Fibroblast of skin of scalp (primary cell): ENCODE measurements around the gene FAM47B. TPM values are rescaled to one million over a fixed set of nuclear protein-coding genes. Genes with fewer than 3 reads are reported as not detected.

Source experiments
- DNase-seq: peaks from one replicate; pipeline ENCODE4 v3.0.0-alpha.2; 2013
- polyA plus RNA-seq, 2 experiments: library from polyadenylated mRNA; unstranded; fragments of 120-200 nt; gene quantifications; one replicate each; pipeline ENCODE4 v1.2.1, GENCODE V29; 2013; ENCODE audit not compliant: insufficient read length in 2 of 2

FAM47B gene
- polyA plus RNA-seq (2013, experiment 1 of 2; ENCODE audit: insufficient read length), result not detected
- not detected for polyA plus RNA-seq (2013, experiment 2 of 2; ENCODE audit: insufficient read length)

DNA sequence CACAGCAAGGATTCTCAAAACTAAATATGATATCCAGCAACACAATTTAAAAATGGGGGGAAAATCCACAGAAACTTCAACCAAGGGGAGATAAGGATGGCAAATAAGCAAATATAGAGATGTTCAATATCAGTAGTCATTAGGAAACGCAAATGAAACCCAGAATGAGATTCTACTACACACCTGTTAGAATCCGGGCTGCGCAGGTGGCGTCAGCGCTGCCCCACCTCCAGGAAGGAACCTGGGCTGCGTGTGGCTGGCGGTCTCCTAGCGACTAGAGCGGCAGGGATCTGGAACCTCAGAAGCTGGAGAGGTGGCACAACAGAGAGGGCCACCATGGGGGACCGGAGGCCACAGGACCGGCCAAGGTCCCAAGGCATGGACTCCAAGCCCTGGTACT, at the start of gene FAM47B:
Gene FAM47B, plus strand, starts transcription at position 301 of the 400 bp plus-strand sequence. Its CDS starts 36 bp downstream, at position 337.
- no peak for DNase-seq

- no peak for DNase-seq
Measured at GRCh38 chrX:34893741-34894140, 48.9 kb upstream of the FAM47B start.

GRCh38 chrX:34900691-34901090, 41.9 kb upstream of the FAM47B start:
- DNase-seq, result peak; percentile 30

DNA sequence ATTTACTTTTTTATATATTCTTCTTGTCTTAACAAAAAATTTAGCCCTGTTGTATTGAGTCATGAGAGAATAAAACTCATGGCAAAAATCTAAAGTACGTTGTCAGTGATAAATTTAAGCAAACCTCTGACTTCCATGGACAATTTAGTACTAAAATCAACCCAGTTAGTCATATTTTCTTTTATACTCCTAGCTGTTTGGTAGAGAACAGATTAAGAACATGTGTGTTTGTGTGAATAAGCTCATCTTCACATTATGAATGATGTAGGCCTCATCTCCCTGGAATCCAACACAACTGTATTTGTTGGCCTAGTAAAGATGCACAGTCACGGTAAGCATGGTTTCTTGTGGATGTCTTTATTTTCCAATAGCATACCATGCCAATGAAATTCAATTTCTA, 40.8 kb upstream of the FAM47B start:
- DNase-seq, result peak; percentile 87

DNA sequence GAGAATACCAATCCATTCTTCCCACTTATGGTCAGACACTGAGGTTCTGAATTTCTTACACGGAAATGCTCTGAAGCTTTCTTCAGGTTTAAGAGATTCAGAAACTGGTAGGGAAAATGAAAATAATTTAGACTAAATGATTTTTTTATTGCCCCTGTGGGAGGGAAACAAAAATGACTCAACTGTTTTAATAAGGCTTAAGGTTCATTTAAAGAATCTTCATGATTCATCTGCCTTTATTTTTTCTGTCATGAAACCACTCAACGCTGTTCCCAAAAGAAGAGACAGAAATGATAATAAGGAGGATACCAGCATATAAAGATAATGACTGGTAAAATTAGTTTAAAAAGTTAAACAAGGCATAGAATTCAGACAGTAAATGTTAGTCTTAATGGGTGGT, 39.3 kb upstream of the FAM47B start:
- DNase-seq, result peak; percentile 64

GRCh38 chrX:34909151-34909550, 33.4 kb upstream of the FAM47B start:
- DNase-seq, result no peak

DNA sequence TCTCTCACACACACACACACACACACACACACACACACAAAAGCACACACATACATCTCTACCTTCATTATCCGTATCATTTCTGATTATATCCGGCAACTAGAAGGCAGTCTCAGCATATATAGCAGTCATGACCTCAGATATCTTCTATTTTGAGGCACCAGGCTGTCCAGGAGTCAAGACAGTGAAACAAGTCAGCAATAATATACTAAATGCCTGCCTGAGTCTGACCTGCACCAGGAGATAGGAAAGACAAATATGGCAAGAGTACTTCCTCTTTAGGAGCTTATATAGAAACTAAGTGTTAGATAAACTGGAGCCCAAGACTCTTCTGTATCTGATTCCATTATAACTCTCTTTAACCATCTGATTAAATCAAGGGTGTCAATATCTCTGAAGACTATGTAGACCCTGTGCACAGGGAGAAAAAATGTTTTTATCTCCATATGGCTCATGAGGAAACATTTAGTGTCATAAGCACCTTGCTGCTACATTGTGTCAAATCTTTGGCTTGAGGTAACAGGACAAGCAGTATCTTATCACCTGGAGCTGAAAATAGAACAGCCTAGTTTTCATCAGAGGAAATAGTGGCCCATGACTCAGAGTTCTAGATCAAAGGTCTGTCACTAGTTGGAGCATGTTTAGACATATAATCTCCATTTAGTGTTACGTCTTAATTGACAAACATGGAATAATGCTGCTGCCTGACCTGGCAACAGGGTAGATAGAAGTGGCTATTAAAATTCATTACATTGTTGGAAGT, 27.0 kb upstream of the FAM47B start:
- DNase-seq, result no peak

DNA sequence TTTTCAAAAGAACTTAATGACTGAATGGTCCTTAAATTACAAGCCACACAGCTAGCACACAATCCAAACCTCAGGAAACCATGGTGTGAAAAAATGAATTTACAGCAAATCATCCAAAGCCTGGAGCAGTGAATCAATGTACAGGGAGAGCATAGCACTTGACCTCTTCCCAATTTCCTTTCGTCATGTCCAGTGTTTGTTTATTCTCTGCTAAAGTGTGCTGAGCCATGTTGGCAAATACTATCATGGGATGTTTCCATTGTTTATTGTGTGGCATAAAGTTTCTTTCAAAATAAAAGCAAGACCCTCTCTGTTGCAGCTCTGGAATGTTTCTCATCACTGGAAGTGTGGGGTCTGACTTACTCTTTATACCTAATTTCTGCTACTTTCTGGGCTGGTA, 25.4 kb upstream of the FAM47B start:
- no peak for DNase-seq

- DNase-seq, result peak; percentile 45
Measured at GRCh38 chrX:34918091-34918736, 24.4 kb upstream of the FAM47B start.

- peak; percentile 63 for DNase-seq
Measured at GRCh38 chrX:34918856-34919255, 23.7 kb upstream of the FAM47B start.

DNA sequence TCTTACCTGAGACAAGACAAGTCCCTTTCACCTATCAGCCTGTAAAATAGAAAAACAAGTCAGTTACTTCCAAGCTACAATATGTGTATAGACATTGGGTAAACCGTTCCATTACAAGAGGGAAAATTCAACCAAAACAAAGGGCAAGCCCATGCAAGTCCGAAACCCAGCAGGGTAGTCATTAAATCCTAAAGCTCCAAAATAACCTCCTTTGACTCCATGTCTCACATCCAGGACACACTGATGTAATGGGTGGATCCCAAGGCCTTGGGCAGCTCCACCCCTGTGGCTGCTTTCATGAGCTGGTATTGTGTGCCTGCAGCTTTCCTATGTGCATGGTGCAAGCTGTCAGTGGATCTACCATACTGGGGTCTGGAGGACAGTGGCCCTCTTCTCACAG, 14.7 kb upstream of the FAM47B start:
- no peak for DNase-seq

DNA sequence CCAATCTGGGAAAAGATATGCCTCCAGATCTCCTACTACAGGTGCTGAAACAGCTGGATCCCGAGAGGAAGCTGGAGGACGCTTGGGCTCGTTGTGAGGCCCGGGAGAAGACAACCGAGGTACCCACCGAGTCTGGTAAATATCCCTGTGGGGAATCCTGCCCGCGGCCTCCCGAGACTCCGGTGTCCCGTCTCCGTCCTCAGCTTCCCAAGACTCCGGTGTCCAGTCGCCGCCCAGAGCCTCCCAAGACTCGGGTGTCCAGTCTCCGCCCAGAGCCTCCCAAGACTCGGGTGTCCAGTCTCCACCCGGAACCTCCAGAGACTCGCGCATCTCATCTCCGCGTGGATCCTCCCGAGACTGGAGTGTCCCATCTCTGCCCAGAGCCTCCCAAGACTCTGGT, 639 bp downstream of the FAM47B start:
- no peak for DNase-seq

GRCh38 chrX:34956916-34957315, 14.3 kb downstream of the FAM47B start:
- DNase-seq, result peak; percentile 66

DNA sequence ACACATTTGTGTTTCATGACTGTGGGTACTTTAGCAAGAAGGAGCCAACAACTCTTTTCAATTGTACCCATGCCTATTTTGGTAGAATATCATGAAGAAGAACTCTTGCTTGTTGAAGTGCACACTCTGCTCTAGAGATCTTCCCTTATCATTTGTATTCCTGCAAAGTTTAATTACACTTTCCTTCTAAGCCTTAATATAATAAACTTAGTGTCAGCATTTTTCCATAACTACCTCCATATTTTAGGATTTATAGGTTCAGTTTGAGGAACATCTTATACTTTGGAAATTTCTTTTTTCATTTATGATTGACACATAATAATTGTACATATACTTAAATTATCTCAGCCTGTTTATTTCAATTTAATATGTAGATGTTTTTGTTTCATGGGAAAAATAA, 19.1 kb downstream of the FAM47B start:
- no peak for DNase-seq

DNA sequence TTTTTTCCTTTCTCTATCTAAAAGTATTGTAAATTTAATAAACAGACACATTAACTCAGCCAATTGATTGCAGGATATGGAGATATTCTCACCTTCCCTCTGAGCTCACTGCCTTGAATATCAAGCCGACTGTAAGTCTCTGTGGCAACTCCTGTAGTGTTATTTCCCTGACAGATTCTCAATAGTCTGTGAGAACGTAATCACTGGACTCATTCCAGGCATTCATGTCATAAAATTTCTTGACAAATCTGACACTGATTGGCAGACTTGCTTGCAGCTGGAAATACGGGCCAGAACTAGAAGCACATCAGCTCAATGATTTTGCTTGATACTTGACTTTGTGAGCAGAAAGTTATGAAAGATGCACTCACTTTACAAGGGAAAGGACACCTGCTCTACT, 29.6 kb downstream of the FAM47B start:
- DNase-seq, result no peak

DNA sequence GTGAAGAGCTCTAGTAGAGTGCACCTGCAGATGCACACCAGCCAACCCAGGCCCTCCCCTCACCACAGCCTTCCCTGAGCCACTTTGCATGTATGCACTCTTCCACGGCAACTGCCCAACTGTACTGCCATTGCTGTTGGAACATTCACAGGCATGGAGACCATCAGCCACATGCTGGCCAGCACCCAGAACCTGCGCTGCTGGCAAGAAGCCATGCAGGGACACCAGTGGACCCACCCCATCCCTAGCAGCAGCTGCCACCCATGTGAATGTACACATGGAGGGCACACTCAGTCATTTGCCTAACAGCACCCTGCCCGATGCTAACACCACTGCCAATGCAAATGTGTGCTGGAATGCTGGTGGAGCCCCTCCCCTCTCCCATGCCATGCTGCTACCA, 35.6 kb downstream of the FAM47B start:
- no peak for DNase-seq

DNA sequence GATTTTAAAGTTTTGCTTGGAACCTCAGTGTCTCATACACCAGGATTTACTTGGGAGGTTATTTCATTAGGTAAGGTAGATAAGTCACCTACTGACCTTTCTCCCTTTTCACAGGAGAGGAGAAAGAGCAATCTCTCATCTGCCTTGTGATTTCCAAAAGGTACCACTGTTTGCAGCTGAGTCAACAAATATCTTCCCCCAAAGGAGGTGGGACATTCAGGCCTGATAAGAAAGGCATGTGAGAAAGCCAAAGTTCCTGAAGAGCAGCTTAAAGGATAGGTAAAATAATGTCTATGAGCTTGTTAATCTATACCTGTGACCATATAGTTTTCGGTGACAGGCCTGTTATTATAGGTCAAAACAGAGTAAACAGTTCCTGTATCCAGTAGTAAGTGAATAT, 45.0 kb downstream of the FAM47B start:
- DNase-seq, result no peak
